HG03460 (cell line): Measurements from ENCODE around the gene C6orf89.
"Not testable (repeated sequence)": the region's sequence is repeated elsewhere in the genome, so short reads cannot be mapped to it uniquely, and the experiment has no call there.

Source experiments
- ATAC-seq: cut with Tn5 transposase; IDR thresholded peaks from one replicate; pipeline ENCODE4 v1.9.1; 2021; ENCODE audit not compliant: unreplicated experiment

The C6orf89 gene

GRCh38 chr6:36920049-36920448 lies 34.3 kb downstream of the C6orf89 start:
- ATAC-seq = no peak

- ATAC-seq = no peak
Measured at GRCh38 chr6:36920546-36920945, 34.8 kb downstream of the C6orf89 start.

GRCh38 chr6:36924131-36924530 lies 38.4 kb downstream of the C6orf89 start:
- ATAC-seq = no peak

GRCh38 chr6:36924778-36925374 lies 39.1 kb downstream of the C6orf89 start:
- no peak for ATAC-seq

GRCh38 chr6:36925809-36926208 lies 40.1 kb downstream of the C6orf89 start:
- ATAC-seq = no peak

- ATAC-seq = no peak
Measured at GRCh38 chr6:36926708-36927513, 41.2 kb downstream of the C6orf89 start.

GRCh38 chr6:36927691-36928546 lies 42.2 kb downstream of the C6orf89 start:
- no peak for ATAC-seq

GRCh38 chr6:36928547-36928918 lies 42.8 kb downstream of the C6orf89 start:
- ATAC-seq = no peak

- ATAC-seq = no peak
Measured at GRCh38 chr6:36929152-36929551, 43.4 kb downstream of the C6orf89 start.

GRCh38 chr6:36929607-36930006 lies 43.9 kb downstream of the C6orf89 start:
- ATAC-seq = no peak

GRCh38 chr6:36930483-36930882 lies 44.7 kb downstream of the C6orf89 start:
- ATAC-seq = no peak

GRCh38 chr6:36933102-36933501 lies 47.4 kb downstream of the C6orf89 start:
- no peak for ATAC-seq

GRCh38 chr6:36933519-36933918 lies 47.8 kb downstream of the C6orf89 start:
- no peak for ATAC-seq

GRCh38 chr6:36934901-36935300 lies 49.1 kb downstream of the C6orf89 start:
- ATAC-seq = no peak

- no peak for ATAC-seq
Measured at GRCh38 chr6:36936824-36937223, 51.1 kb downstream of the C6orf89 start.

- ATAC-seq = no peak
Measured at GRCh38 chr6:36937896-36938295, 52.1 kb downstream of the C6orf89 start.

- ATAC-seq = no peak
Measured at GRCh38 chr6:36938536-36938935, 52.8 kb downstream of the C6orf89 start.

GRCh38 chr6:36939005-36939404 lies 53.3 kb downstream of the C6orf89 start:
- ATAC-seq = not testable (repeated sequence)

GRCh38 chr6:36940027-36940426 lies 54.3 kb downstream of the C6orf89 start:
- ATAC-seq = no peak

- ATAC-seq = not testable (repeated sequence)
Measured at GRCh38 chr6:36941561-36941960, 55.8 kb downstream of the C6orf89 start.

- not testable (repeated sequence) for ATAC-seq
Measured at GRCh38 chr6:36942329-36942728, 56.6 kb downstream of the C6orf89 start.

GRCh38 chr6:36944650-36945049 lies 58.9 kb downstream of the C6orf89 start:
- ATAC-seq = no peak
